Measurements from ENCODE around the gene PTPRT. TPM values are rescaled to one million over a fixed set of nuclear protein-coding genes. Genes with fewer than 3 reads are reported as not detected.

Gene PTPRT
- total and polyA plus RNA-seq, 4 donors: 0.14 to 2.8 (median 0.40) TPM

DNA sequence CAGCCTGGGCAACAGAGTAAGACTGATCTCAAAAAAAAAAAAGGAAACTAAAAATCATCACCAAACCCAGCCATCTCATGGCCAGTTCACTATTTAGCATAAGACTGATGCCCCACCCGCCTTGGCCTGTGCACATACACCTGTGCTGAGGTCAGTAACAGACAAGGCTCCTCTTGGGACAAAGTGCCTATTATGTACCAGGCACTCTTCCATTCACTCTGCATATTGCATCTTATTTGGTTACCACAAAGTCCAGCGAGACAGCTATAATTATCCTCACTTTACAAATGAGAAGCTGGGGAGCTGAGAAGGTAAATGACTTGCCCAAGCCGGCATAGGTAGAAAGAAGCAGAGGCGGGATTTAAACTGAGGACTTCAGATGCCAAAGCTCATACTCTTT is 3.8 kb downstream of the PTPRT start:
- no peaks in the 10 kb centered on the region for H3K9me3 ChIP-seq (ENCODE audit: control insufficient read depth in 4 of 4, low read length in 3 of 4)
- no peaks in the 10 kb centered on the region for H3K36me3 ChIP-seq (ENCODE audit: control insufficient read depth in 4 of 4, insufficient read depth in 3 of 4, low read depth in 1 of 4, low read length in 3 of 4)
- WGBS: 71% methylated on average over 4 of the region's 4 CpGs
- peaks cover 0 to 17% (median 2%) of the 10 kb centered on the region in 4 donors for H3K27me3 ChIP-seq (ENCODE audit: control insufficient read depth in 4 of 4, insufficient read depth in 4 of 4, low read length in 3 of 4)
- DNase-seq (ENCODE audit: low spot score): no peak
- no peak overlapping the region for H3K4me3 ChIP-seq (ENCODE audit: low read depth in 1 of 3, low read length in 3 of 3)
- TF ChIP-seq RAD21 (IDR thresholded peaks at IDR 0.05) (no peak), HNF4G (IDR thresholded peaks at IDR 0.05) (no peak), RXRA (IDR thresholded peaks at IDR 0.05) (no peak), NR2F2 (IDR thresholded peaks at IDR 0.05) (no peak), SP1 (IDR thresholded peaks at IDR 0.05) (no peak), EGR1 (IDR thresholded peaks at IDR 0.05; ENCODE audit: low read depth in 2 of 2) (no peak), FOXA2 (IDR thresholded peaks at IDR 0.05) (no peak), YY1 (IDR thresholded peaks at IDR 0.05) (no peak), GABPA (IDR thresholded peaks at IDR 0.05 in 1 of 2, conservative IDR thresholded peaks at IDR 0.05 in 1 of 2) (no peak), FOXA1 (IDR thresholded peaks at IDR 0.05) (no peak)
- TF ChIP-seq, protein P1, sequence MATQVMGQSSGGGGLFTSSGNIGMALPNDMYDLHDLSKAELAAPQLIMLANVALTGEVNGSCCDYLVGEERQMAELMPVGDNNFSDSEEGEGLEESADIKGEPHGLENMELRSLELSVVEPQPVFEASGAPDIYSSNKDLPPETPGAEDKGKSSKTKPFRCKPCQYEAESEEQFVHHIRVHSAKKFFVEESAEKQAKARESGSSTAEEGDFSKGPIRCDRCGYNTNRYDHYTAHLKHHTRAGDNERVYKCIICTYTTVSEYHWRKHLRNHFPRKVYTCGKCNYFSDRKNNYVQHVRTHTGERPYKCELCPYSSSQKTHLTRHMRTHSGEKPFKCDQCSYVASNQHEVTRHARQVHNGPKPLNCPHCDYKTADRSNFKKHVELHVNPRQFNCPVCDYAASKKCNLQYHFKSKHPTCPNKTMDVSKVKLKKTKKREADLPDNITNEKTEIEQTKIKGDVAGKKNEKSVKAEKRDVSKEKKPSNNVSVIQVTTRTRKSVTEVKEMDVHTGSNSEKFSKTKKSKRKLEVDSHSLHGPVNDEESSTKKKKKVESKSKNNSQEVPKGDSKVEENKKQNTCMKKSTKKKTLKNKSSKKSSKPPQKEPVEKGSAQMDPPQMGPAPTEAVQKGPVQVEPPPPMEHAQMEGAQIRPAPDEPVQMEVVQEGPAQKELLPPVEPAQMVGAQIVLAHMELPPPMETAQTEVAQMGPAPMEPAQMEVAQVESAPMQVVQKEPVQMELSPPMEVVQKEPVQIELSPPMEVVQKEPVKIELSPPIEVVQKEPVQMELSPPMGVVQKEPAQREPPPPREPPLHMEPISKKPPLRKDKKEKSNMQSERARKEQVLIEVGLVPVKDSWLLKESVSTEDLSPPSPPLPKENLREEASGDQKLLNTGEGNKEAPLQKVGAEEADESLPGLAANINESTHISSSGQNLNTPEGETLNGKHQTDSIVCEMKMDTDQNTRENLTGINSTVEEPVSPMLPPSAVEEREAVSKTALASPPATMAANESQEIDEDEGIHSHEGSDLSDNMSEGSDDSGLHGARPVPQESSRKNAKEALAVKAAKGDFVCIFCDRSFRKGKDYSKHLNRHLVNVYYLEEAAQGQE (IDR thresholded peaks at IDR 0.05): no peak
- TF ChIP-seq, protein P2, sequence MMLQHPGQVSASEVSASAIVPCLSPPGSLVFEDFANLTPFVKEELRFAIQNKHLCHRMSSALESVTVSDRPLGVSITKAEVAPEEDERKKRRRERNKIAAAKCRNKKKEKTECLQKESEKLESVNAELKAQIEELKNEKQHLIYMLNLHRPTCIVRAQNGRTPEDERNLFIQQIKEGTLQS (IDR thresholded peaks at IDR 0.05): no peak
- H3K4me1 ChIP-seq (ENCODE audit: control insufficient read depth in 4 of 4, insufficient read depth in 4 of 4, low read length in 3 of 4): peaks cover 0 to 7% (median 2%) of the 10 kb centered on the region in 4 donors
- H3K9ac ChIP-seq (ENCODE audit: low read depth in 1 of 2, low read length in 2 of 2): no peak overlapping the region
- no peak overlapping the region for H3K27ac ChIP-seq (ENCODE audit: low read depth in 1 of 2, low read length in 2 of 2)

DNA sequence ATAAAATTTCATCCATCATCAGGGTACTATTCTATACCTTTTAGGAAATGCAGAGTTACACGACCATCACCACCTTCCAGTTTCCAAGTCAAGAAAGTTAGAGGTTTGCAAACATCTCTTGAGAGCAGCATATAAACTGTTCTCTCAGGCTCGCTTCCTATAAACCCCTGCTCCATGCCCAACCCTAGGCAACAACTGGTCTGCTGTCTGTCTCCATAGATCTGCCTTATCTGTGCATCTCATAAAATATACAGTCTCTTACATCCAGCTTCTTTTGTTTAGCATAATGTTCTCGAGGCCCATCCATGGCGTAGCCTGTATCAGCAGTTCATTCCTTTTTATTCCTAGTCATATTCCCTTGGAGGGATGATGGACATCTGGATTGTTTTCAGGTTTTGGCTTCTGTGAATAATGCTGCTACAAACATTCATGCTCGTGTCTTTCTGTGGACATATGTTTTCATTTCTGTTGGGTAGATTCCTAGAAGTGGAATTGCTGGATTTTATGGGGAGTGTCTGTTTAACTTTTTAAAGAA is 6.1 kb downstream of the PTPRT start:
- WGBS: 58% methylated on average over 5 of the region's 5 CpGs
- Histone ChIP-seq H3K27me3 (ENCODE audit: control insufficient read depth in 4 of 4, insufficient read depth in 4 of 4, low read length in 3 of 4) (peaks cover 0 to 17% (median under 1%) of the 10 kb centered on the region in 4 donors), H3K4me1 (ENCODE audit: control insufficient read depth in 4 of 4, insufficient read depth in 4 of 4, low read length in 3 of 4) (peaks cover 0 to 5% (median 2%) of the 10 kb centered on the region in 4 donors), H3K27ac (ENCODE audit: low read depth in 1 of 2, low read length in 2 of 2) (no peak overlapping the region), H3K9ac (ENCODE audit: low read depth in 1 of 2, low read length in 2 of 2) (no peak overlapping the region), H3K4me3 (ENCODE audit: low read depth in 1 of 3, low read length in 3 of 3) (no peak overlapping the region), H3K9me3 (ENCODE audit: control insufficient read depth in 4 of 4, low read length in 3 of 4) (no peaks in the 10 kb centered on the region), H3K36me3 (ENCODE audit: control insufficient read depth in 4 of 4, insufficient read depth in 3 of 4, low read depth in 1 of 4, low read length in 3 of 4) (no peaks in the 10 kb centered on the region)
- no peak for TF ChIP-seq HNF4G (IDR thresholded peaks at IDR 0.05)
- no peak for TF ChIP-seq TAF1 (conservative IDR thresholded peaks at IDR 0.05)
- no peak for TF ChIP-seq RXRA (IDR thresholded peaks at IDR 0.05)
- no peak for TF ChIP-seq EGR1 (IDR thresholded peaks at IDR 0.05; ENCODE audit: low read depth in 2 of 2)
- TF ChIP-seq, protein P3, sequence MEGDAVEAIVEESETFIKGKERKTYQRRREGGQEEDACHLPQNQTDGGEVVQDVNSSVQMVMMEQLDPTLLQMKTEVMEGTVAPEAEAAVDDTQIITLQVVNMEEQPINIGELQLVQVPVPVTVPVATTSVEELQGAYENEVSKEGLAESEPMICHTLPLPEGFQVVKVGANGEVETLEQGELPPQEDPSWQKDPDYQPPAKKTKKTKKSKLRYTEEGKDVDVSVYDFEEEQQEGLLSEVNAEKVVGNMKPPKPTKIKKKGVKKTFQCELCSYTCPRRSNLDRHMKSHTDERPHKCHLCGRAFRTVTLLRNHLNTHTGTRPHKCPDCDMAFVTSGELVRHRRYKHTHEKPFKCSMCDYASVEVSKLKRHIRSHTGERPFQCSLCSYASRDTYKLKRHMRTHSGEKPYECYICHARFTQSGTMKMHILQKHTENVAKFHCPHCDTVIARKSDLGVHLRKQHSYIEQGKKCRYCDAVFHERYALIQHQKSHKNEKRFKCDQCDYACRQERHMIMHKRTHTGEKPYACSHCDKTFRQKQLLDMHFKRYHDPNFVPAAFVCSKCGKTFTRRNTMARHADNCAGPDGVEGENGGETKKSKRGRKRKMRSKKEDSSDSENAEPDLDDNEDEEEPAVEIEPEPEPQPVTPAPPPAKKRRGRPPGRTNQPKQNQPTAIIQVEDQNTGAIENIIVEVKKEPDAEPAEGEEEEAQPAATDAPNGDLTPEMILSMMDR (IDR thresholded peaks at IDR 0.05; ENCODE audit: low read depth, low read length, missing input control): no peak
- TF ChIP-seq GABPA (IDR thresholded peaks at IDR 0.05 in 1 of 2, conservative IDR thresholded peaks at IDR 0.05 in 1 of 2): no peak
- no peak for TF ChIP-seq NR2F2 (IDR thresholded peaks at IDR 0.05)
- no peak for TF ChIP-seq FOXA2 (IDR thresholded peaks at IDR 0.05)
- TF ChIP-seq, protein P4, sequence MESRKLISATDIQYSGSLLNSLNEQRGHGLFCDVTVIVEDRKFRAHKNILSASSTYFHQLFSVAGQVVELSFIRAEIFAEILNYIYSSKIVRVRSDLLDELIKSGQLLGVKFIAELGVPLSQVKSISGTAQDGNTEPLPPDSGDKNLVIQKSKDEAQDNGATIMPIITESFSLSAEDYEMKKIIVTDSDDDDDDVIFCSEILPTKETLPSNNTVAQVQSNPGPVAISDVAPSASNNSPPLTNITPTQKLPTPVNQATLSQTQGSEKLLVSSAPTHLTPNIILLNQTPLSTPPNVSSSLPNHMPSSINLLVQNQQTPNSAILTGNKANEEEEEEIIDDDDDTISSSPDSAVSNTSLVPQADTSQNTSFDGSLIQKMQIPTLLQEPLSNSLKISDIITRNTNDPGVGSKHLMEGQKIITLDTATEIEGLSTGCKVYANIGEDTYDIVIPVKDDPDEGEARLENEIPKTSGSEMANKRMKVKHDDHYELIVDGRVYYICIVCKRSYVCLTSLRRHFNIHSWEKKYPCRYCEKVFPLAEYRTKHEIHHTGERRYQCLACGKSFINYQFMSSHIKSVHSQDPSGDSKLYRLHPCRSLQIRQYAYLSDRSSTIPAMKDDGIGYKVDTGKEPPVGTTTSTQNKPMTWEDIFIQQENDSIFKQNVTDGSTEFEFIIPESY (IDR thresholded peaks at IDR 0.05): no peak
- no peak for TF ChIP-seq FOXA1 (IDR thresholded peaks at IDR 0.05)
- no peak for TF ChIP-seq JUND (IDR thresholded peaks at IDR 0.05)
- TF ChIP-seq RAD21 (IDR thresholded peaks at IDR 0.05): no peak
- TF ChIP-seq, protein P2 (IDR thresholded peaks at IDR 0.05): no peak
- no peak for TF ChIP-seq YY1 (IDR thresholded peaks at IDR 0.05)
- TF ChIP-seq, protein P1 (IDR thresholded peaks at IDR 0.05): no peak
- TF ChIP-seq SP1 (IDR thresholded peaks at IDR 0.05): no peak
- TF ChIP-seq HNF4A (conservative IDR thresholded peaks at IDR 0.05): no peak
- TF ChIP-seq MAX (IDR thresholded peaks at IDR 0.05): no peak
- no peak for DNase-seq (ENCODE audit: low spot score)

Data from liver (tissue), 9 donors.